Neural cell (in vitro differentiated cells): ENCODE data around the gene USP35. TPM values are rescaled to one million over a fixed set of nuclear protein-coding genes. Genes with fewer than 3 reads are reported as not detected.

ENCODE experiments used
- H2AFZ ChIP-seq: fragments of 200-600, 300-800 bp; sonication (generic), shearing (Covaris generic); 2 replicates; pipeline ENCODE4 v1.6.0; 2014; ENCODE audit warnings: low read depth, mild to moderate bottlenecking, antibody characterized with exemption, low read length, moderate library complexity
- H3F3A ChIP-seq: fragments of 200-600 bp; shearing (Covaris generic); 2 replicates; pipeline ENCODE4 v1.6.1; 2016; ENCODE audit warnings: mild to moderate bottlenecking, moderate library complexity, mixed read lengths, antibody characterized with exemption, low read length; ENCODE audit not compliant: insufficient read depth, poor library complexity, severe bottlenecking
- H3K27ac ChIP-seq: fragments of 200-600, 300-800 bp; sonication (generic), shearing (Covaris generic); 2 replicates; pipeline ENCODE4 v1.5.1; 2014; ENCODE audit warnings: mild to moderate bottlenecking, low read length, moderate library complexity
- H3K27me3 ChIP-seq: fragments of 300-800, 200-600 bp; sonication (generic), shearing (Covaris generic); 2 replicates; pipeline ENCODE4 v1.6.0; 2014; ENCODE audit warnings: mild to moderate bottlenecking, low read depth, low read length, moderate library complexity; ENCODE audit not compliant: insufficient read depth
- H3K36me3 ChIP-seq: fragments of 300-800, 200-600 bp; sonication (generic), shearing (Covaris generic); 2 replicates; pipeline ENCODE4 v1.5.1; 2014; ENCODE audit warnings: mild to moderate bottlenecking, antibody characterized with exemption, low read length, moderate library complexity; ENCODE audit not compliant: insufficient read depth
- H3K4me2 ChIP-seq: fragments of 300-800, 200-600 bp; sonication (generic), shearing (Covaris generic); 2 replicates; pipeline ENCODE4 v1.6.0; 2014; ENCODE audit warnings: mild to moderate bottlenecking, low read length
- H3K4me3 ChIP-seq: fragments of 300-800, 200-600 bp; sonication (generic), shearing (Covaris generic); 2 replicates; pipeline ENCODE4 v1.5.1; 2014; ENCODE audit warnings: mild to moderate bottlenecking, low read length, moderate library complexity
- H3K79me2 ChIP-seq: fragments of 200-600 bp; shearing (Covaris generic); replicated peaks from 2 replicates; pipeline ENCODE4 v1.6.0; 2014; ENCODE audit warnings: mild to moderate bottlenecking, low read length, moderate library complexity; ENCODE audit not compliant: insufficient read depth
- H3K9ac ChIP-seq: fragments of 300-800, 200-600 bp; sonication (generic), shearing (Covaris generic); 2 replicates; pipeline ENCODE4 v1.6.1; 2016; ENCODE audit warnings: mild to moderate bottlenecking, low read length, mixed read lengths
- H3K9me2 ChIP-seq: fragments of 200-600 bp; shearing (Covaris generic); 2 replicates; pipeline ENCODE4 v1.6.1; 2016; ENCODE audit warnings: mild to moderate bottlenecking, low read length, mixed read lengths; ENCODE audit not compliant: insufficient read depth
- H3K9me3 ChIP-seq: fragments of 200-600, 300-800 bp; sonication (generic), shearing (Covaris generic); 2 replicates; pipeline ENCODE4 v1.6.1; 2016; ENCODE audit warnings: mild to moderate bottlenecking, mixed run types, low read length, moderate library complexity, mixed read lengths
- H4K20me1 ChIP-seq: fragments of 200-600 bp; shearing (Covaris generic); 2 replicates; pipeline ENCODE4 v1.6.1; 2016; ENCODE audit warnings: mild to moderate bottlenecking, mixed run types; ENCODE audit not compliant: insufficient read depth
- EP300 ChIP-seq: fragments of 450-650 bp; conservative IDR thresholded peaks from 2 replicates; pipeline ENCODE4 v1.6.1; 2014; ENCODE audit warnings: antibody characterized with exemption, mild to moderate bottlenecking, moderate library complexity; ENCODE audit not compliant: poor library complexity, severe bottlenecking
- EZH2 ChIP-seq: fragments of 200-600, 300-800 bp; shearing (Covaris generic), sonication (generic); IDR thresholded peaks from 2 replicates; pipeline ENCODE4 v1.6.1; 2014; ENCODE audit warnings: antibody characterized with exemption, low read length, borderline replicate concordance, mild to moderate bottlenecking; ENCODE audit not compliant: insufficient read depth, poor library complexity, severe bottlenecking
- MXI1 ChIP-seq: fragments of 450-650 bp; conservative IDR thresholded peaks from 2 replicates; pipeline ENCODE4 v1.6.1; 2014; ENCODE audit warnings: antibody characterized with exemption, mild to moderate bottlenecking; ENCODE audit not compliant: poor library complexity, severe bottlenecking
- POLR2AphosphoS5 ChIP-seq: IDR thresholded peaks from 2 replicates; pipeline ENCODE4 v1.6.1; 2012
- RAD21 ChIP-seq: fragments of 450-650 bp; conservative IDR thresholded peaks from 2 replicates; pipeline ENCODE4 v1.6.1; 2014; ENCODE audit warnings: antibody characterized with exemption, mild to moderate bottlenecking, moderate library complexity
- REST ChIP-seq: IDR thresholded peaks from 2 replicates; pipeline ENCODE4 v1.6.1; 2012; ENCODE audit warnings: borderline replicate concordance
- SMC3 ChIP-seq: fragments of 450-650 bp; conservative IDR thresholded peaks from 2 replicates; pipeline ENCODE4 v1.6.1; 2014; ENCODE audit warnings: antibody characterized with exemption, mild to moderate bottlenecking, moderate library complexity; ENCODE audit not compliant: poor library complexity
- TAF1 ChIP-seq: IDR thresholded peaks from 2 replicates; pipeline ENCODE4 v1.6.1; 2012; ENCODE audit warnings: low read depth
- polyA plus RNA-seq: library from polyadenylated mRNA; depleted of rRNA; stranded (reverse); fragments of >200 nt; gene quantifications from 2 replicates; pipeline ENCODE4 v1.2.3, GENCODE V29; 2014
- TF ChIP-seq, protein P1 (sequence below): fragments of 450-650 bp; IDR thresholded peaks from 2 replicates; pipeline ENCODE4 v1.5.1; 2014; ENCODE audit warnings: antibody characterized with exemption, mild to moderate bottlenecking, moderate library complexity; ENCODE audit not compliant: poor library complexity, severe bottlenecking

Gene USP35
- polyA plus RNA-seq, 1 donor from 2014 or later: 12.9 TPM

DNA sequence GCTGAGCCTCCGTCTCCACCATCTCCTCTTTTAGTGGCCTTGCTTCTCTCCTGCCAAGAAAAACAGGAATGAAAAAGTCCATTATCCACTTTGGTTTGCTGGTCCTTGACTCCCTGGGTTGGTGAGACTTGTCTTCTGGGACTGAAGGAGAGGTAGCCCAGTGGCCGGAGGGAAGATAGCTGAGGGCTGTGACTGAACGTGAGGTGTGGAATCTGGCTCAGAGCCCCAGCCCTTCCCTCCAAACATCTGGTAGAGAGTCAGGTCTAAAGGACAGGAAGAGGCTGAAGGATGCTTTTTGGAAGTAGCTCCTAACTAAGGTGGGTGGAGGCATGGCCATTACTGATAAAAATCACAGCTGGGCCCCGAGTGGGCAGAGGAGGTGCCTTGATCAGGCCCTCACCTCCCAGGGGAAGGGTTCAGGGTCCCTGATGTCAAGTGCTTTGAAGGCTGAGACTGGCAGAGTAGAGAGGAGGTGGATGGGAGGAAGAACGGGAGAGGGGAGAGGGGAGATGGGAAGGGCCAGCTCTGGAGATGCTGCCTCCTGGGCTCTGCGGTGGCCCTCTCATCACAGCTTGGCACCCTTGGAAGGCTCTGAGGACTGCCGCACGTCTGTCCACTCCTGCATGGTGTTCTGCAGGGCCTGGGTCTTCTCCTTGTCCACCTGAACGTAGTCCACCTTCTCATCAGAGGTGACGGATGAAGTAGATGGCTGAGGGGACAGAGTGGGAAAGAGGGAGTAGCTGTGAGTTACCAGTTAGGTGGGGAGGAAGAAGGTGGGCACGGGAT is 30.2 kb downstream of the USP35 start:
- H3F3A ChIP-seq: no peaks in the 10 kb centered on the region
- H3K4me3 ChIP-seq: no peak overlapping the region
- no peaks in the 10 kb centered on the region for H4K20me1 ChIP-seq
- no peaks in the 10 kb centered on the region for H3K9me2 ChIP-seq
- no peak overlapping the region for H3K4me2 ChIP-seq
- H3K79me2 ChIP-seq: no peaks in the 10 kb centered on the region
- no peaks in the 10 kb centered on the region for H3K27me3 ChIP-seq
- no peak overlapping the region for H3K27ac ChIP-seq
- TF ChIP-seq EZH2: no peak
- TF ChIP-seq POLR2AphosphoS5: no peak
- TF ChIP-seq, protein P1, sequence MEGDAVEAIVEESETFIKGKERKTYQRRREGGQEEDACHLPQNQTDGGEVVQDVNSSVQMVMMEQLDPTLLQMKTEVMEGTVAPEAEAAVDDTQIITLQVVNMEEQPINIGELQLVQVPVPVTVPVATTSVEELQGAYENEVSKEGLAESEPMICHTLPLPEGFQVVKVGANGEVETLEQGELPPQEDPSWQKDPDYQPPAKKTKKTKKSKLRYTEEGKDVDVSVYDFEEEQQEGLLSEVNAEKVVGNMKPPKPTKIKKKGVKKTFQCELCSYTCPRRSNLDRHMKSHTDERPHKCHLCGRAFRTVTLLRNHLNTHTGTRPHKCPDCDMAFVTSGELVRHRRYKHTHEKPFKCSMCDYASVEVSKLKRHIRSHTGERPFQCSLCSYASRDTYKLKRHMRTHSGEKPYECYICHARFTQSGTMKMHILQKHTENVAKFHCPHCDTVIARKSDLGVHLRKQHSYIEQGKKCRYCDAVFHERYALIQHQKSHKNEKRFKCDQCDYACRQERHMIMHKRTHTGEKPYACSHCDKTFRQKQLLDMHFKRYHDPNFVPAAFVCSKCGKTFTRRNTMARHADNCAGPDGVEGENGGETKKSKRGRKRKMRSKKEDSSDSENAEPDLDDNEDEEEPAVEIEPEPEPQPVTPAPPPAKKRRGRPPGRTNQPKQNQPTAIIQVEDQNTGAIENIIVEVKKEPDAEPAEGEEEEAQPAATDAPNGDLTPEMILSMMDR: no peak
- TF ChIP-seq TAF1: no peak
- TF ChIP-seq REST: no peak
- no peak for TF ChIP-seq SMC3
- TF ChIP-seq MXI1: no peak
- TF ChIP-seq EP300: no peak
- no peak for TF ChIP-seq RAD21
- no peak overlapping the region for H3K9ac ChIP-seq
- no peak overlapping the region for H2AFZ ChIP-seq
- peaks cover 12% of the 10 kb centered on the region for H3K36me3 ChIP-seq
- H3K9me3 ChIP-seq: no peaks in the 10 kb centered on the region

DNA sequence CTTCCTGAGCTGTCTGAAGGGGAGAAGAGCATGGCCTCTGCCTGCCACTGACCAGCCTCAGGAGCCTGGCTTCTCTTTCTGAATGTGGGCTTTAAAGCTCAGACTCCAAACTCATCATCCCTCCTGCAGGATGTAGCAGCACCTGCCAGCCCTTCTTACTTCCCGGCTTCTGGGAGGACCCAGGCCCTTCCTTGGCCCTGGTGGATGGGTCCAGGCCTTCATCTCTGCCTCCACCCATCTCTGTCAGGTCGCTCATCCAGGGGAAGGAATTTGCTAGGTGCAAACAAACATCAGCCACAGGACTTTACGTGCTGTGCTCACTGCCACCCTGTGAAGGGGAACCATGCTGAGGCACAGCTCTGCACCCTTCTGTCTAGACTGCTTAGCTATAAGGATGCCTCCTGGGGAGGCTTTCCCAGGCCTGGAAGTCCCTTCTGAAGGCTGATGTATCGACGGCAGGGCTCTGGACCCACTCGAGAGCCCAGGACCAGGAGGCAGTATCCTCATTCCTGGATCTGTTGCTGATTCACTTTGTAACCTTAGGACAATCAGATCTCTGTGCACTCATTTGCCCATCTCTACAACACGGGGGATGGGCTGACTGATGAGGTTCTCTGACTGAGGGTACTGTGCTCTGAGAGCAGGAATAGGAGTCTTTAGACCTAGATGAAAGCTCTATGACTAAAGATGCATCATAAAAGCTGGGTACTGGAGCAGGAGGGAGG is 30.9 kb downstream of the USP35 start:
- no peak overlapping the region for H2AFZ ChIP-seq
- peaks cover 16% of the 10 kb centered on the region for H3K36me3 ChIP-seq
- no peak for TF ChIP-seq SMC3
- TF ChIP-seq EZH2: no peak
- H4K20me1 ChIP-seq: no peaks in the 10 kb centered on the region
- no peaks in the 10 kb centered on the region for H3F3A ChIP-seq
- H3K27ac ChIP-seq: no peak overlapping the region
- H3K9me3 ChIP-seq: no peaks in the 10 kb centered on the region
- H3K4me3 ChIP-seq: no peak overlapping the region
- no peaks in the 10 kb centered on the region for H3K27me3 ChIP-seq
- no peak overlapping the region for H3K4me2 ChIP-seq
- no peak overlapping the region for H3K9ac ChIP-seq
- no peaks in the 10 kb centered on the region for H3K9me2 ChIP-seq
- H3K79me2 ChIP-seq: no peaks in the 10 kb centered on the region
